OCI-LY7 (cell line): ENCODE results near the gene CRYAB. TPM values are rescaled to one million over a fixed set of nuclear protein-coding genes. Genes with fewer than 3 reads are reported as not detected.

ENCODE experiments used
- BruUV-seq: library from RNA; stranded (reverse); fragments of 400-500 nt; replicated peaks from 2 replicates; lab custom pipeline; 2021; lab: Mats Ljungman, UMichigan
- CTCF ChIA-PET: fragments of 300-600 bp; sonication (Branson Sonifier 250); formaldehyde crosslinking; loops from one replicate; lab custom pipeline; 2022; ENCODE audit warnings: antibody characterized with exemption; ENCODE audit not compliant: unreplicated experiment; lab: Charles Lee
- POLR2A ChIA-PET: fragments of 300-600 bp; sonication (Branson Sonifier 250); formaldehyde crosslinking; loops from one replicate; lab custom pipeline; 2022; ENCODE audit warnings: antibody characterized with exemption; lab: Charles Lee
- DNase-seq: peaks from one replicate; pipeline ENCODE4 v3.0.0-alpha.2; 2015; ENCODE audit warnings: low spot score
- H2AFZ ChIP-seq: fragments of 200-600 bp; sonication (generic), shearing (Covaris generic); 2 replicates; pipeline ENCODE4 v1.6.1; 2014; ENCODE audit warnings: mild to moderate bottlenecking, antibody characterized with exemption, low read length, moderate library complexity
- H3K27ac ChIP-seq: fragments of 200-600 bp; sonication (generic); 2 replicates; pipeline ENCODE4 v1.5.1; 2014; ENCODE audit warnings: mixed run types, low read depth, mild to moderate bottlenecking, moderate library complexity, low read length, inconsistent platforms; ENCODE audit not compliant: poor library complexity, severe bottlenecking
- H3K36me3 ChIP-seq: fragments of 200-600 bp; sonication (generic); 2 replicates; pipeline ENCODE4 v1.6.1; 2014; ENCODE audit warnings: mild to moderate bottlenecking, antibody characterized with exemption, low read length, moderate library complexity, mixed read lengths; ENCODE audit not compliant: insufficient read depth
- H3K4me1 ChIP-seq: fragments of 200-600 bp; sonication (generic); 2 replicates; pipeline ENCODE4 v1.5.1; 2014; ENCODE audit warnings: mild to moderate bottlenecking, low read length; ENCODE audit not compliant: insufficient read depth, poor library complexity, severe bottlenecking
- H3K4me2 ChIP-seq: fragments of 200-600 bp; sonication (generic); 2 replicates; pipeline ENCODE4 v1.6.1; 2014; ENCODE audit warnings: mild to moderate bottlenecking, low read length
- H3K4me3 ChIP-seq: fragments of 200-600 bp; sonication (generic); 2 replicates; pipeline ENCODE4 v1.5.1; 2014; ENCODE audit warnings: mild to moderate bottlenecking, low read depth, low read length; ENCODE audit not compliant: poor library complexity, severe bottlenecking
- H3K79me2 ChIP-seq: fragments of 200-600 bp; sonication (generic); 2 replicates; pipeline ENCODE4 v1.6.1; 2016; ENCODE audit warnings: low read depth, mild to moderate bottlenecking, low read length, moderate library complexity, mixed read lengths; ENCODE audit not compliant: insufficient read depth
- H3K9me2 ChIP-seq: fragments of 200-600 bp; sonication (generic); 2 replicates; pipeline ENCODE4 v1.6.1; 2016; ENCODE audit warnings: mild to moderate bottlenecking, low read length, mixed read lengths; ENCODE audit not compliant: insufficient read depth
- H3K9me3 ChIP-seq: fragments of 200-600 bp; sonication (generic); 2 replicates; pipeline ENCODE4 v1.6.1; 2014; ENCODE audit warnings: mild to moderate bottlenecking, mixed run types, low read length, mixed read lengths
- H4K20me1 ChIP-seq: fragments of 200-600 bp; sonication (generic); 2 replicates; pipeline ENCODE4 v1.6.1; 2014; ENCODE audit warnings: mild to moderate bottlenecking, antibody characterized with exemption, low read length, moderate library complexity, mixed read lengths; ENCODE audit not compliant: insufficient read depth
- EZH2phosphoT487 ChIP-seq: fragments of 200-600 bp; sonication (generic); IDR thresholded peaks from 2 replicates; pipeline ENCODE4 v1.6.1; 2018; ENCODE audit warnings: low read depth, borderline replicate concordance, mild to moderate bottlenecking, mixed run types, antibody characterized with exemption, low read length, moderate library complexity, mixed read lengths
- intact Hi-C: fragments of 100-400 bp; cut with micrococcal nuclease; formaldehyde crosslinking; loops from one replicate; pipeline ENCODE4 v1.10.0; 2022; ENCODE audit not compliant: unreplicated experiment
- total RNA-seq, 2 experiments: library from RNA; depleted of rRNA in 1 of 2; stranded (reverse); fragments of >200 nt in 1 of 2; shearing (Covaris generic) in 1 of 2; gene quantifications; 2 replicates each; pipeline ENCODE4 v1.2.3, GENCODE V29; 2014 to 2022
- TF ChIP-seq, protein P1 (sequence below): fragments of 200-600 bp; sonication (generic); conservative IDR thresholded peaks from 2 replicates; pipeline ENCODE4 v1.5.1; 2014; ENCODE audit warnings: mild to moderate bottlenecking, antibody characterized with exemption, low read length, moderate library complexity, mixed read lengths

CRYAB gene
- total RNA-seq, 2 experiments from 2014 or later = not detected

DNA sequence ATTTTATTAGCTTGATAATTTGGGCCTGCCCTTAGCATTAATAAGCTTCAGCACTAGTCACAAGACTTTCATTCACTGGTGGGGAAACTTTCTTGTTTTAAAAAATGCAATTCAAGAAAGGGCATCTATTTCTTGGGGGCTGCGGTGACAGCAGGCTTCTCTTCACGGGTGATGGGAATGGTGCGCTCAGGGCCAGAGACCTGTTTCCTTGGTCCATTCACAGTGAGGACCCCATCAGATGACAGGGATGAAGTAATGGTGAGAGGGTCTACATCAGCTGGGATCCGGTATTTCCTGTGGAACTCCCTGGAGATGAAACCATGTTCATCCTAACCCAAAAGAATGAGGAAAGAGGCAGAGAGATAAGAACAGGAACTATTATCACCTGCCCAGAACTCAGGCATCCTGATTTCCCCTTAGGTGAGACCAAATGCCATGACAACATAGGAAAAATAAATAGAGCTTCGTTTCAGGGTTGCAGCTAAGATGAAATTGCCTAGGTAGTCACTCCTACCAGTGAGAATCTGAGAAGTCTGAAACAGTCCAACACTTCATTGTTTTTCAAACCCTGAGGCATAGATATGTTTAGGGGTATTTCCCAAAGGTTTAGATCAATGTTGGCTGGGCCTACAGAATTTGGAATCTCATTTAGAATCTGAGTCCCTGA lies 2.8 kb downstream of the CRYAB start:
- Histone ChIP-seq H3K4me2 (no peak overlapping the region), H4K20me1 (no peaks in the 10 kb centered on the region), H3K27ac (no peak overlapping the region), H2AFZ (no peak overlapping the region), H3K79me2 (no peaks in the 10 kb centered on the region), H3K4me3 (no peak overlapping the region), H3K9me3 (no peaks in the 10 kb centered on the region), H3K4me1 (no peaks in the 10 kb centered on the region), H3K36me3 (no peaks in the 10 kb centered on the region), H3K9me2 (no peaks in the 10 kb centered on the region)
- TF ChIP-seq, protein P1, sequence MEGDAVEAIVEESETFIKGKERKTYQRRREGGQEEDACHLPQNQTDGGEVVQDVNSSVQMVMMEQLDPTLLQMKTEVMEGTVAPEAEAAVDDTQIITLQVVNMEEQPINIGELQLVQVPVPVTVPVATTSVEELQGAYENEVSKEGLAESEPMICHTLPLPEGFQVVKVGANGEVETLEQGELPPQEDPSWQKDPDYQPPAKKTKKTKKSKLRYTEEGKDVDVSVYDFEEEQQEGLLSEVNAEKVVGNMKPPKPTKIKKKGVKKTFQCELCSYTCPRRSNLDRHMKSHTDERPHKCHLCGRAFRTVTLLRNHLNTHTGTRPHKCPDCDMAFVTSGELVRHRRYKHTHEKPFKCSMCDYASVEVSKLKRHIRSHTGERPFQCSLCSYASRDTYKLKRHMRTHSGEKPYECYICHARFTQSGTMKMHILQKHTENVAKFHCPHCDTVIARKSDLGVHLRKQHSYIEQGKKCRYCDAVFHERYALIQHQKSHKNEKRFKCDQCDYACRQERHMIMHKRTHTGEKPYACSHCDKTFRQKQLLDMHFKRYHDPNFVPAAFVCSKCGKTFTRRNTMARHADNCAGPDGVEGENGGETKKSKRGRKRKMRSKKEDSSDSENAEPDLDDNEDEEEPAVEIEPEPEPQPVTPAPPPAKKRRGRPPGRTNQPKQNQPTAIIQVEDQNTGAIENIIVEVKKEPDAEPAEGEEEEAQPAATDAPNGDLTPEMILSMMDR = no peak
- TF ChIP-seq EZH2phosphoT487 = no peak
- DNase-seq = no peak
- POLR2A ChIA-PET = interaction anchor here (0.7 to 1.4 kb wide), 6 partner anchors 11 to 29 kb away, joined by 3 to 4 read pairs (median 3); no protein-coding TSS in a partner anchor
- CTCF ChIA-PET = no interaction called here
- intact Hi-C loops = no loop called here
- no TSS peak for BruUV-seq

DNA sequence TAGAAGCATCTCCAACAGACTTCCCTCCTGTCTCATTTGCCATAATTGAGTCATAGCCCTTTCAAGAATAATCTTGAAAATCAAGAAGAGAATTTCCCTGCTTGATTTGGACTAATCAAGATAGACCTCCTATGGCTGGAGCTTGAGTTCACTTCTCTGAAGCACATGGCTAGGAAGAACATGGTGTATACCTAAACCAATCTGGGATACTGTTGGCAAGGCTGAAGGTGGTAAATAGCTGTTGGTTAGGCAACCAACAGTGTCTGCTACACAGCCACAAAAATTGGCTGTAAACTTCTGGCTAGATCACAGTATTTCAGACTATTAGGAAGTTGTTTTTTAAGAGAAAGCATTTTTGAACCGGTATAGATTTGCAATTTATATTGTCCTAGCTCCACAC lies 4.9 kb downstream of the CRYAB start:
- DNase-seq = no peak
- no peaks in the 10 kb centered on the region for H4K20me1 ChIP-seq
- H3K4me3 ChIP-seq = no peak overlapping the region
- no peak overlapping the region for H2AFZ ChIP-seq
- BruUV-seq = no TSS peak
- H3K36me3 ChIP-seq = no peaks in the 10 kb centered on the region
- POLR2A ChIA-PET = interaction anchor here (0.8 to 1.1 kb wide), 2 partner anchors 12 to 25 kb away, joined by 3 read pairs; partner anchors contain the start of gene C11orf52
- no peak overlapping the region for H3K27ac ChIP-seq
- H3K79me2 ChIP-seq = no peaks in the 10 kb centered on the region
- no peak for TF ChIP-seq EZH2phosphoT487
- TF ChIP-seq, protein P1 = no peak
- intact Hi-C loops = no loop called here
- no peak overlapping the region for H3K4me2 ChIP-seq
- no peaks in the 10 kb centered on the region for H3K9me2 ChIP-seq
- no peaks in the 10 kb centered on the region for H3K9me3 ChIP-seq
- CTCF ChIA-PET = no interaction called here
- no peaks in the 10 kb centered on the region for H3K4me1 ChIP-seq

DNA sequence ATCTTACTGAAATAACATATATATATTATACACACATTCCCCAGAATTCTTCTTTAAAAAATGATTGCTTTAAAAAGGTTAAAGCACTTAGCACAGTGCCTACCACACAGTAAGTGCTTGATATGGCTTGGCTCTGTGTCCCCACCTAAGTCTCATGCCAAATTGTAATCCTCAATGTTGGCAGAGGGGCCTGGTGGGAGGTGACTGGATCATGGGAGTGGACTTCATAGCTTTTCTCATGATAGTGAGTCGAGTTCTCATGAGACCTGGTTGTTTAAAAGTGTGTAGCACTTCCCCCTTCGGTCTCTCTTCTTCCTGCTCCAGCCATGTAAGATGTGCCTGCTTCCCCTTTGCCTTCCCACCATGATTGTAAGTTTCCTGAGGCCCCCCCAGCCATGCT lies 6.2 kb downstream of the CRYAB start:
- TF ChIP-seq, protein P1 = no peak
- TF ChIP-seq EZH2phosphoT487 = no peak
- Histone ChIP-seq H3K4me1 (no peaks in the 10 kb centered on the region), H3K4me2 (no peak overlapping the region), H4K20me1 (no peaks in the 10 kb centered on the region), H3K9me3 (no peaks in the 10 kb centered on the region), H3K36me3 (no peaks in the 10 kb centered on the region), H3K27ac (no peak overlapping the region), H3K9me2 (no peaks in the 10 kb centered on the region), H3K79me2 (no peaks in the 10 kb centered on the region), H3K4me3 (no peak overlapping the region), H2AFZ (no peak overlapping the region)
- no peak for DNase-seq
- CTCF ChIA-PET = no interaction called here
- POLR2A ChIA-PET = interaction anchor here (0.5 to 1.7 kb wide), 5 partner anchors 17 to 285 kb away, joined by 3 to 4 read pairs (median 3); no protein-coding TSS in a partner anchor
- BruUV-seq = no TSS peak
- intact Hi-C loops = no loop called here
